Breast epithelium (tissue), 3 donors: ENCODE data around the gene DGKI.

Experiments used
- CTCF ChIP-seq, 3 donors: fragments of 450-650 bp; IDR thresholded peaks; one replicate each; pipeline ENCODE4 v1.5.1; 2016 to 2017; ENCODE audit warnings: antibody characterized with exemption in 3 of 3, mild to moderate bottlenecking in 3 of 3, moderate library complexity in 3 of 3
- POLR2AphosphoS5 ChIP-seq, 3 donors: sonication (generic); formaldehyde crosslinking; IDR thresholded peaks; one replicate each; pipeline ENCODE4 v1.6.1; 2017; ENCODE audit warnings: antibody characterized with exemption in 3 of 3

- TF ChIP-seq POLR2AphosphoS5 (IDR thresholded peaks at IDR 0.05), result no peak
- no peak for TF ChIP-seq CTCF (IDR thresholded peaks at IDR 0.05)
These were observed 23.9 kb upstream of the DGKI start for GRCh38 chr7:137870684-137871083.
